Skeletal muscle tissue (tissue), 4 donors: ENCODE data around the gene LYSMD3. TPM values are rescaled to one million over a fixed set of nuclear protein-coding genes. Genes with fewer than 3 reads are reported as not detected.
A peak's percentile ranks its signal among the peaks of the same experiment; 100 is the strongest.
"Not testable (repeated sequence)": the region's sequence is repeated elsewhere in the genome, so short reads cannot be mapped to it uniquely, and the experiment has no call there.

ENCODE experiments used
- H3K27ac ChIP-seq: one replicate; pipeline ENCODE4 v1.7.0; 2013; ENCODE audit warnings: mild to moderate bottlenecking, low read depth, low read length, inconsistent platforms
- H3K27me3 ChIP-seq, 3 donors: one replicate each; pipeline ENCODE4 v1.7.0; 2013; ENCODE audit warnings: low read length in 3 of 3; ENCODE audit not compliant: control insufficient read depth in 3 of 3, insufficient read depth in 3 of 3
- H3K36me3 ChIP-seq, 3 donors: one replicate each; pipeline ENCODE4 v1.7.0; 2013; ENCODE audit warnings: low read length in 3 of 3; ENCODE audit not compliant: control insufficient read depth in 3 of 3, insufficient read depth in 3 of 3
- H3K4me1 ChIP-seq, 3 donors: one replicate each; pipeline ENCODE4 v1.7.0; 2013; ENCODE audit warnings: low read length in 3 of 3, mild to moderate bottlenecking in 3 of 3; ENCODE audit not compliant: control insufficient read depth in 3 of 3, insufficient read depth in 3 of 3
- H3K4me3 ChIP-seq, 3 donors: one replicate each; pipeline ENCODE4 v1.7.0; 2013; ENCODE audit warnings: low read length in 3 of 3
- H3K9ac ChIP-seq, 3 donors: one replicate each; pipeline ENCODE4 v1.7.0; 2013; ENCODE audit warnings: low read length in 3 of 3, mild to moderate bottlenecking in 3 of 3, moderate library complexity in 2 of 3, low read depth in 1 of 3
- H3K9me3 ChIP-seq, 3 donors: one replicate each; pipeline ENCODE4 v1.7.0; 2013; ENCODE audit warnings: low read length in 3 of 3; ENCODE audit not compliant: control insufficient read depth in 3 of 3
- total RNA-seq: library from RNA; depleted of rRNA; stranded (reverse); fragments of >200 nt; gene quantifications from one replicate; pipeline ENCODE4 v1.2.3, GENCODE V29; 2014
- donor health status: Osteomylitis.

LYSMD3 gene
- total RNA-seq, result 12.5 TPM

DNA sequence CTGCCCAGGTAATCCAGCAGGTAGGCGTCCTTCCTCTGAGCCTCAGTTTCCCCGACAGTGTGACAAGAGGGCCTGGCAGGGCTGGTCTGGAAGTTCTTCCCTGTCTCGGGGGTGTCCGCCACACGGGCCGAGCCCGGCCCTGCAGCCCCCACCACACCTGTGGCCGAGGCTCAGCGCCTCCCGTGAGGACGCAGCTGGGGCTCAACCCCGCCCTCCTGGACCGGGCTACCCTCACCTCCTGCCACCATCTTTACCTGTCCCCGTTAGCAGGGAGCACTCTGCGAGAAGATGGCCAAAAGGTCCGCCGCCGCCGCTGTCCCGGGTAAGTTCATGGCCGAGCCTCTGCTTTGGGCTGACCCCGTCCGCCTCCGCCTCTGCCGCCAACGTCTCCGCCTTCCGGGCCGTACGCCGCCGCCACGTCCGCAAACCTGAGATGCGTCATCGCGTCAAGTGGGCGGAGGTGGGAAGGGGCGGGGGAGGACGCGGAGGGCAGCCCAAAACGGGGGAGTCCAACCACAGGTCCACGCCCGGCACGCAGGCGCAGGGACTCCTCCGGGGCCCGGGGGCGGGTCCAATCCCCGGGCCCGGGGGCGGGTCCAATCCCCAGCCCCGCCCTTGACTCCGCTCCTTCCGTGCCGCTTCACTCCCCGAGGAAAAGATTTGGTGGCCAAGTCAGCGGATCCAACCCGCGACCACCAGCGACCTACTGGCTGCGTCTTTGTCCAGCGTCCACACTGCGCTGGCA, at the start of gene LYSMD3:
TSS of gene LYSMD3 (minus strand) at position 391 of the 745 bp plus-strand sequence. CDS start 4,295 bp downstream, outside the sequence.
- Histone ChIP-seq H3K27ac (peak within 1 kb of the TSS; percentile 87), H3K9ac (peak within 1 kb of the TSS; percentile 88 to 90 (median 90)), H3K9me3 (no peaks in the 10 kb centered on the region), H3K27me3 (no peaks in the 10 kb centered on the region), H3K4me3 (peak within 1 kb of the TSS; percentile 97 to 99 (median 98)), H3K4me1 (peaks cover 12 to 20% (median 12%) of the 10 kb centered on the region in 3 donors), H3K36me3 (peaks cover 0 to 4% (median 1%) of the 10 kb centered on the region in 3 donors)

DNA sequence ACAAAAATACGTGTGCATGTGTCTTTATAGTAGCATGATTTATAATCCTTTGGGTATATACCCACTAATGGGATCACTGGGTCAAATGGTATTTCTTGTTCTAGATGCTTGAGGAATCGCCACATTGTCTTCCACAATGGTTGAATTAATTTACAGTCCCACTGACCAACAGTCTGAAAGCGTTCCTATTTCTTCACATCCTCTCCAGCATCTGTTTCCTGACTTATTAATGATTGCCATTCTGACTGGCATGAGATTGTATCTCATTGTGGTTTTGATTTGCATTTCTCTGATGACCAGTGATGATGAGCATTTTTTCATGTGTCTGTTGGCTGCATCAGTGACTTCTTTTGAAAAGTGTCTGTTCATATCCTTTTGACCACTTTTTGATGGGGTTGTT, 47.2 kb upstream of the LYSMD3 start:
- H3K9ac ChIP-seq, H3K4me3 ChIP-seq, H3K4me1 ChIP-seq, H3K36me3 ChIP-seq, H3K9me3 ChIP-seq, H3K27ac ChIP-seq, H3K27me3 ChIP-seq: not testable (repeated sequence)

DNA sequence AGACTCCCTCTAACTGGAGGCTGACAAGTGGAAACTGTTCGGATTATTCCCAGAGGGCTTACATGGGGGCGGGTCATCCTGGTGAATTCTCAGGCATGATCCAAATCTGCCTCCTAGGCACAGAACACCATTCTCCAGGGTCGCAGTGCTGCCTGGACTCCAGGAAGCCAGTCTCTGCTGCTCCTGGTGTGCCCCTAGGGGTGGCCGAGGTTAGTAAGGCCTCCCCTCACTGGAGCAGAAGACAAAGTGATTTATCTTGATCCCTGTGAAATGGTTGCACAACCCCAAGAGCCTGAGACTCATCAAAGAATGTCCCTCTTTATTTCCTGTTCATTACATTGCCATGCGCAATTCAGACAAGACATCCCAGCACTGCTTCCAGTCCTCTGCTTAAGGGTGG, 46.3 kb upstream of the LYSMD3 start:
- no peak overlapping the region for H3K9ac ChIP-seq
- H3K4me3 ChIP-seq, result no peak overlapping the region
- no peaks in the 10 kb centered on the region for H3K36me3 ChIP-seq
- H3K27ac ChIP-seq, result no peak overlapping the region
- H3K27me3 ChIP-seq, result no peaks in the 10 kb centered on the region
- no peaks in the 10 kb centered on the region for H3K4me1 ChIP-seq
- no peaks in the 10 kb centered on the region for H3K9me3 ChIP-seq

DNA sequence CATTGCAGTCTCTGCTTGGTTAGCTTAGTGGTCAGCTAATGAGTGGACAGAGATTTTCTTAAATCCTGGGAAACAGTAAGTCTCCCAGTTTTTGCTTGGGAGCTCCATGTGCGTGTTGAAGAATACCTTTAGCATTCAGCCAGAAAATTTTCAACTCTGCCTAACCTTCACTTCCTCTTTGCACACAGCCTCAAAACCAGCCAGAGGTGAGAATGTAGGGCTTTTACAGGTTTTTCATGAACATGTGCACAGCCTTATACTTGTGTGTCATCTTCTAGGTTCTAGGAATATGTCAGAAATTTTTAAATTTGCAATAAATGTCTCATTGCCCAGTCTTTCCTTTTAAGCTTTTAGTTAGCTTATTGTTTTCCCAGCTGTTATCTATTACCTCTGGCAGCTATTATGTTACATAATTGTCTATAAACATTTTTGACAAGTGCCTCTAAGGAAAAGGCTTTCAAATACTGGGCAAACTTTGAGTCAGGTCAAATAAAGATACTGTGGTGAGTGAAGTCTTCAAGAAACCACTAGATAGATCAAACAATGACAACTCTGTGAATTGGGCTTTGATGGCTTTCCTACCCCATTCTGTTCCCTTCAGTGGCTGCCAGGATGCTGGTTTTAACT, 41.9 kb upstream of the LYSMD3 start:
- H3K9me3 ChIP-seq, result no peaks in the 10 kb centered on the region
- no peaks in the 10 kb centered on the region for H3K27me3 ChIP-seq
- no peak overlapping the region for H3K9ac ChIP-seq
- no peaks in the 10 kb centered on the region for H3K4me1 ChIP-seq
- no peaks in the 10 kb centered on the region for H3K36me3 ChIP-seq
- no peak overlapping the region for H3K4me3 ChIP-seq
- no peak overlapping the region for H3K27ac ChIP-seq

DNA sequence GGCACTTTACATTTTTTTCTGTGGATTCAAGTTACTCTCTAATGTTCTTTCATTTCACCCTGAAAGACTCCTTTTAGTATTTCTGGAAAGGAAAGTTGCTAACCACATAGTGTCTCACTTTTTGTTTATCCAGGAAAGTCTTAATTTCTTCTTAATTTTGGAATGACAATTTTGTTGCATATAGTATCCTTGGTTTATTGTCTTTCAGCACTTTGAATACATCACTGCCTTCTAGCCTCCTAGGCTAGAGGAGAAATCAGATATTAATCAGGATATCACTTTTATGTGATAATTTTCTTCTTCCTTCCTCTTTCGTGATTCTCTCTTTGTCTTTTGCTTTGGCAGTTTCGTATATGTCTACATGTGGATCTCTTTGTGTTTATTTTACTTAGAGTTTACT, 40.6 kb upstream of the LYSMD3 start:
- no peak overlapping the region for H3K9ac ChIP-seq
- no peaks in the 10 kb centered on the region for H3K27me3 ChIP-seq
- no peaks in the 10 kb centered on the region for H3K36me3 ChIP-seq
- no peaks in the 10 kb centered on the region for H3K4me1 ChIP-seq
- no peak overlapping the region for H3K27ac ChIP-seq
- no peak overlapping the region for H3K4me3 ChIP-seq
- H3K9me3 ChIP-seq, result no peaks in the 10 kb centered on the region

DNA sequence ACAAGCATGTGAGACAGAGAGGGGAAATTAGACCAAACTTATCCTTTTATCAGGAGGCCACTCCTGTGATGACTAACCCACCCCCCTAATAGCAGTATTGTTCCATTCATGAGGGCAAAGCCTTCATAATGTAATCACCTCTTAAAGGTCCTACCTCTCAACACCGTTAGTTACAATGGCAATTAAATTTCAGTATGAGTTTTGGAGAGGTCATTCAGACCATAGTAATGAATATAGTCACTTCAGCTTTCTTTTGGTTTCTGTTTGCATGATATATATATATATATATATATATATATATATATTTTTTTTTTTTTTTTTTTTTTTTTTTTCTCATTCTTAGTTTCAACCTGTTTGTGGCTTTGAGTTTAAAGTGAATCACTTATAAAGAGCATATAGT, 39.7 kb upstream of the LYSMD3 start:
- Histone ChIP-seq H3K36me3 (no peaks in the 10 kb centered on the region), H3K27me3 (no peaks in the 10 kb centered on the region), H3K9ac (no peak overlapping the region), H3K4me1 (no peaks in the 10 kb centered on the region), H3K9me3 (no peaks in the 10 kb centered on the region), H3K27ac (no peak overlapping the region), H3K4me3 (no peak overlapping the region)

DNA sequence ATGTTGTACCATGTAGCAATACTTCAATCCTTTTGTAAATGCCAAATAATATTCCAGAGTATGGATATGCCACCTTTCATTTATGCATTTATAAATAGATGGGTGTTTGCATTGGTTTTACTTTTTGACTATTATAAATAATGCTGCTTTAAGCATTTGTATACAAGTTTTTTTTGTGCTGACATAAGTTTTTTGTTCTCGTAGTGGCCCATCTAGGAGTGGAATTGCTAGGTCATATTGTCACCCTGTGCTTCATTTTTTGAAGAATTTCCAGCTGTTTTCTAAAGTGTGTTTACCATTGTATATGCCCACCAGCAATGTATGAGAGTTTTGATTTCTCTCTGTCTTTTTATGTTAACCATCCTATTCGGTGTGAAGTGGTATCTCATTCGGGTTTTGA, 36.1 kb upstream of the LYSMD3 start:
- Histone ChIP-seq H3K9me3 (no peaks in the 10 kb centered on the region), H3K36me3 (no peaks in the 10 kb centered on the region), H3K27me3 (peaks cover 0 to 10% (median 3%) of the 10 kb centered on the region in 3 donors), H3K4me1 (no peaks in the 10 kb centered on the region), H3K4me3 (no peak overlapping the region), H3K27ac (no peak overlapping the region), H3K9ac (no peak overlapping the region)

DNA sequence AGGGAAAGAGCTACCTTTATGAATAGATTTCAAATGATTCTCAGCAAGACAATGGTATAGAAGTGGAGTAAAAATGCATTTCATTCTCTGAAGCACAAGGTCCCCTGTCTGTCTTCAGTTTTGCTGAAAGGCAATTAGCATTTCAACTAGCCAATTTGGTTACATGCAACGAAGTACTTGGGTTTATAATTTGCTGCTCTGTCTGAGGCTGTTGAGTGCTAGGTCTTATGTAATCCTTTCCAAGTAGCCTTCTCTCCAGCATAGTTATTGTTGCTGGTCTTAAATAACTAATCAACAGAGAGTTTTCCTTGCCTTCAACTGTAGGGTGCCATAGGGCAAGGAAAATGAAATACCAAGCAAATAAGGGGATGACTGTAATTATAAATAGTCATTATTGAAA, 33.7 kb upstream of the LYSMD3 start:
- Histone ChIP-seq H3K36me3 (no peaks in the 10 kb centered on the region), H3K4me3 (no peak overlapping the region), H3K4me1 (peaks cover 5 to 8% (median 6%) of the 10 kb centered on the region in 3 donors), H3K27ac (no peak overlapping the region), H3K27me3 (peaks cover 11 to 21% (median 18%) of the 10 kb centered on the region in 3 donors), H3K9me3 (no peaks in the 10 kb centered on the region), H3K9ac (no peak overlapping the region)

DNA sequence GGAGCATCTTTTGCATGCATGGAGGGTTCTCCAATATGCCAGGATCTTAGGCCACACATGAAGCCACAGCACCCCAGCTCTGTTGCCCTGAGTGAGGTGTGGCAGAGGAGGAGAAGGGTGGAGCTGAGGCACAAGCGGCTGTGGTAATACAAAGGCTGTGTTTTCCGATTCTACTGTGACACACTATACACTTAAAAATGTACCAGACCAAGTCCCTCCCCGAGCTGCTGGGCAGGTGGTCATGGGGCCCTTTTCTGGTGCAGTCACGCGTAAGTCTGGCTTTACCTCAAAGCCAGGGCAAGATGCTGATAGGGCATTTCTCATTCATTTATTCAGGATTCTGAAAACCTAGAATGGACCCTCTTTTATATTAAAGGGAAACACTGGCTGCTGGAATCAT, 33.0 kb upstream of the LYSMD3 start:
- Histone ChIP-seq H3K27me3 (peaks cover 18 to 26% (median 24%) of the 10 kb centered on the region in 3 donors), H3K27ac (no peak overlapping the region), H3K4me1 (peaks cover 5 to 8% (median 8%) of the 10 kb centered on the region in 3 donors), H3K4me3 (no peak overlapping the region), H3K36me3 (no peaks in the 10 kb centered on the region), H3K9ac (no peak overlapping the region), H3K9me3 (no peaks in the 10 kb centered on the region)

DNA sequence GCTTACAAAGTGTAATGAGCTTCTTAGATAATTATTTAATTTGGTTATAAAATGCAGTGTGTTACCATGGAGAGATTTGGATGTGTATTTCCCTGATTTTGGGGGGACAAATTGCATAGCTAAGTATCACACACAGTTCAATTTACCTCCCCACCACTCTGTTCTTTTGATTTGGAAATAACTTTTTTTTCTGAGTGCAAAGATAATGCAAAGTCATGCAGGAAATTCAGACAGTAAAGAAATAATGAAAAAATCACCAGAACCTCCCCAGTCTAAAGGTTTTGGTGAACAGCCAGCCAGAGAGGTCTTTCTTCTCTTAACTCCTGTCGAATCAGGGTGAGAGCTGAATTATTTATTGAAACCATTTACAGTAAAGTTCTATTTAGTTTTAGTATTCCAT, 32.4 kb upstream of the LYSMD3 start:
- no peaks in the 10 kb centered on the region for H3K9me3 ChIP-seq
- H3K4me1 ChIP-seq, result peaks cover 5 to 8% (median 8%) of the 10 kb centered on the region in 3 donors
- H3K27ac ChIP-seq, result no peak overlapping the region
- H3K27me3 ChIP-seq, result peaks cover 21 to 30% (median 26%) of the 10 kb centered on the region in 3 donors
- H3K4me3 ChIP-seq, result no peak overlapping the region
- no peaks in the 10 kb centered on the region for H3K36me3 ChIP-seq
- H3K9ac ChIP-seq, result no peak overlapping the region
